Adrenal gland (tissue), 12 donors: Measurements from ENCODE around the gene CILP2. TPM values are rescaled to one million over a fixed set of nuclear protein-coding genes. Genes with fewer than 3 reads are reported as not detected.

Experiments used
- DNase-seq, 7 donors: peaks; one replicate each; pipeline ENCODE4 v3.0.0-alpha.2; 2019 to 2020
- H3K27ac ChIP-seq, 5 donors: fragments of 200-600 bp; sonication (generic) in 4 of 5; 1 replicate in 3 of 5; 2 replicates in 2 of 5; pipeline versions ENCODE4 v1.5.1 to v1.8.0; 2016 to 2020; ENCODE audit warnings: mild to moderate bottlenecking in 1 of 5
- H3K27me3 ChIP-seq: fragments of 200-600 bp; 2 replicates; pipeline ENCODE4 v1.8.0; 2021
- H3K36me3 ChIP-seq, 2 donors: fragments of 200-600 bp; replicated peaks in 1 of 2; 1 replicate in 1 of 2; 2 replicates in 1 of 2; pipeline versions ENCODE4 v1.5.1 to v1.8.0; 2018 to 2022
- H3K4me1 ChIP-seq, 2 donors: fragments of 200-600 bp; replicated peaks in 1 of 2; 1 replicate in 1 of 2; 2 replicates in 1 of 2; pipeline versions ENCODE4 v1.5.1 to v1.8.0; 2018 to 2021
- H3K4me3 ChIP-seq, 4 donors: fragments of 200-600 bp; sonication (generic) in 3 of 4; one replicate each; pipeline ENCODE4 v1.5.1; 2016 to 2018
- H3K9me3 ChIP-seq, 3 donors: fragments of 200-600 bp; sonication (generic) in 1 of 3; replicated peaks in 1 of 3; 1 replicate in 2 of 3; 2 replicates in 1 of 3; pipeline versions ENCODE4 v1.5.1 to v1.8.0; 2016 to 2021
- POLR2A ChIP-seq, 2 donors: fragments of 450-650 bp; IDR thresholded peaks; one replicate each; pipeline ENCODE4 v1.6.1; 2017; ENCODE audit warnings: antibody characterized with exemption in 2 of 2, mild to moderate bottlenecking in 2 of 2, moderate library complexity in 1 of 2
- WGBS, 4 donors: extraction: QIAGEN DNeasy Blood & Tissue Kit in 2 of 4; methylation state at CpG; one replicate each; pipeline versions ENCODE4 v1.1.5 to v1.1.7; 2013 to 2017; 5-methylcytosine and 5-hydroxymethylcytosine counted together
- intact Hi-C, 2 donors: fragments of 100-400 bp; cut with DNase I; formaldehyde crosslinking; loops; one replicate each; pipeline versions ENCODE4 v1.14.1 to v1.15.0; 2022 to 2023
- polyA plus RNA-seq, 3 donors: library from polyadenylated mRNA; stranded (reverse); fragments of 200-250 nt in 2 of 3; fragments of 350-450 nt in 1 of 3; fragmentation: Illumina TruSeq in 1 of 3; extraction: RNeasy Lipid Tissue Mini Kit (QIAGEN cat#74804) in 1 of 3; gene quantifications; one replicate each; pipeline ENCODE4 v1.2.3, GENCODE V29; 2013 to 2014
- total RNA-seq, 9 donors: library from RNA; depleted of rRNA in 4 of 9; stranded (reverse); fragments of >200 nt in 4 of 9; fragments of 120-200 nt in 1 of 9; fragmentation: NEBNext Ultra II Directional in 1 of 9; extraction: Animal tissue kit (Norgen Biotek cat#: 25700) in 1 of 9; gene quantifications; one replicate each; pipeline versions ENCODE4 v1.1.0 to v1.2.4, GENCODE V29; 2013 to 2023
- TF ChIP-seq, protein P1 (sequence below), 6 experiments: fragments of 450-650 bp in 4 of 6; fragments of 200-600 bp in 2 of 6; sonication (generic) in 1 of 6; IDR thresholded peaks; 1 replicate in 5 of 6; 2 replicates in 1 of 6; pipeline versions ENCODE4 v1.5.1 to v1.8.0; 2016 to 2021; ENCODE audit warnings: antibody characterized with exemption in 6 of 6, mild to moderate bottlenecking in 2 of 6, moderate library complexity in 1 of 6
- donor health status: healthy with polysubstance abuse.
- donor health status: Bipolar disorder and iron deficiency.
- donor health status: DM: yes; HTN: yes; CAD: no.
- donor health status: DM: no; HTN: no; CAD: no.
- donor health status: DM: no; HTN: no; CAD: no.
- donor health status: DM: yes; HTN: yes; CAD: no.

CILP2 gene
- total and polyA plus RNA-seq, 12 donors, result 0.13 to 0.43 (median 0.23) TPM; not detected in 8

DNA sequence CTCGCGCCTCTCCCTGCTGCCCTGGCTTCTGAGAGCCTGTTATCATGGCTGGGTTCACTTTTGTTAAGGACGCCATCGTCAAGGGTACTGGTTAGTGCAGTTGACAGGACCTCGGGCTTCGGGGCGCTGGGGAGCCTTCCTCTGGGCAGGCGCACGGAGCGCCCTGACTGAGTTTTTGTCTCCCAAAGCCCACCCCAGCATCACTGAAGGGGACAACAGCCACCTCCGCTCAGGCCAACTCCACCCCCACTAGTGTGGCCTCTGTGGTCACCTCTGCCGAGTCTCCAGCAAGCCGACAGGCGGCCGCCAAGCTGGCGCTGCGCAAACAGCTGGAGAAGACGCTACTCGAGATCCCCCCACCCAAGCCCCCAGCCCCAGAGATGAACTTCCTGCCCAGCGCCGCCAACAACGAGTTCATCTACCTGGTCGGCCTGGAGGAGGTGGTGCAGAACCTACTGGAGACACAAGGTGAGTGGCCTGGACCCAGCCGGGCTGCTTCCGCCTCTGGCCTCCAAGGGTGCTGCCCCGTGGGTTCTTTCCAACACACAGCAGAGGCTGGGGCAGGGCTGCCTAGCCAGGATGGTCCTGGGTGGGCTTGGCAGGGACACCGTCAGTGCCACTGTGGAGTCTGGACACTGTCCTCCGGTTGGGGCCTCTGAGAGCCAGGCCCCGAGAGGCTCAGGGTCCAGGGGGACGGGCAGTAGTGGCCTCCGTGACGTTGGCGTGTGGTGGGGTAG lies 39.6 kb upstream of the CILP2 start:
- TF ChIP-seq, protein P1, sequence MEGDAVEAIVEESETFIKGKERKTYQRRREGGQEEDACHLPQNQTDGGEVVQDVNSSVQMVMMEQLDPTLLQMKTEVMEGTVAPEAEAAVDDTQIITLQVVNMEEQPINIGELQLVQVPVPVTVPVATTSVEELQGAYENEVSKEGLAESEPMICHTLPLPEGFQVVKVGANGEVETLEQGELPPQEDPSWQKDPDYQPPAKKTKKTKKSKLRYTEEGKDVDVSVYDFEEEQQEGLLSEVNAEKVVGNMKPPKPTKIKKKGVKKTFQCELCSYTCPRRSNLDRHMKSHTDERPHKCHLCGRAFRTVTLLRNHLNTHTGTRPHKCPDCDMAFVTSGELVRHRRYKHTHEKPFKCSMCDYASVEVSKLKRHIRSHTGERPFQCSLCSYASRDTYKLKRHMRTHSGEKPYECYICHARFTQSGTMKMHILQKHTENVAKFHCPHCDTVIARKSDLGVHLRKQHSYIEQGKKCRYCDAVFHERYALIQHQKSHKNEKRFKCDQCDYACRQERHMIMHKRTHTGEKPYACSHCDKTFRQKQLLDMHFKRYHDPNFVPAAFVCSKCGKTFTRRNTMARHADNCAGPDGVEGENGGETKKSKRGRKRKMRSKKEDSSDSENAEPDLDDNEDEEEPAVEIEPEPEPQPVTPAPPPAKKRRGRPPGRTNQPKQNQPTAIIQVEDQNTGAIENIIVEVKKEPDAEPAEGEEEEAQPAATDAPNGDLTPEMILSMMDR (IDR thresholded peaks at IDR 0.05), result no peak
- TF ChIP-seq POLR2A (IDR thresholded peaks at IDR 0.05), result no peak
- H3K36me3 ChIP-seq, result peaks cover 0 to 92% of the 10 kb centered on the region in 2 donors

DNA sequence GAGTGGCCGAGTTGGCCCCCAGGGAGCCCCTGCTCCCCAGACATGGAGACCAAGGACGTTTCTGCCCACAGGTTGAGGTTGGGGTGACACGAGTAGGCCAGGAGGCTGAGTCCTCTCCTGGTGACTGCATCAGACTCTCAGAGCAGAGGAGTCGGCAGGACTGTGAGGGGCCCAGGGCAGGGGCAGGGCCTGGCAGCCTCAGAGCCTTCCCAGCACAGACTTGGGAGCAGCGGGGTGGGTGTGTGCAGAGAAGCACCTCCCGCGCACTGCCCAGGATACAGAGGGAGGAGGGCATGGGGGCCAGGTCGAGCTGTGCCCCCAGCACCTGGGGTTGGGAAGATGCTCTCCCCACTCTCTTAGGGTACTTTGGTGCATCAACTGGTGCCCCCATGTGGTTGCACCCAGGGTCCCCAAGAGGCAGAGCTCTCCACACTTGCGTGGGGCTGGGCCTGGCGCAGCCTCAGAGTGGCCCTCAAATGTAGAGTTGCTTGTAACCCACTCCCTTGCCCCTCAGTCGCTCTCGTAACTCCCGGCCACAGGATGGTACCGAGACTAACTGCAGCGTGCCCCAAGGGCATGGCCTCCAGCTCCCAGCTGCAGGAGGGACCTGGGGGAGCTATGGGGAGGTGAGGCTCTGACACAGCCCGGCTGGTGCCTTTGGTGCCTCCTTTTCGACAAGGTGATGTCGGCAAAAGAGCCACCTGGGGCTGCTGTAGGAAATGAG lies 38.6 kb upstream of the CILP2 start:
- intact Hi-C loops, result no loop called here
- Histone ChIP-seq H3K36me3 (peaks cover 0 to 83% of the 10 kb centered on the region in 2 donors), H3K4me1 (no peaks in the 10 kb centered on the region)

More for the DNA sequence above, 39.6 kb upstream of the CILP2 start:
- WGBS, 4 donors, result 91 to 94% (median 92%) methylated on average over 18 to 33 of the region's 33 CpGs
- no peaks in the 10 kb centered on the region for H3K4me1 ChIP-seq
- intact Hi-C loops, result no loop called here
- H3K27me3 ChIP-seq, result no peaks in the 10 kb centered on the region
- no peak overlapping the region for H3K4me3 ChIP-seq
- H3K9me3 ChIP-seq, result no peaks in the 10 kb centered on the region
- H3K27ac ChIP-seq, result no peak overlapping the region
- no peak for DNase-seq

DNA sequence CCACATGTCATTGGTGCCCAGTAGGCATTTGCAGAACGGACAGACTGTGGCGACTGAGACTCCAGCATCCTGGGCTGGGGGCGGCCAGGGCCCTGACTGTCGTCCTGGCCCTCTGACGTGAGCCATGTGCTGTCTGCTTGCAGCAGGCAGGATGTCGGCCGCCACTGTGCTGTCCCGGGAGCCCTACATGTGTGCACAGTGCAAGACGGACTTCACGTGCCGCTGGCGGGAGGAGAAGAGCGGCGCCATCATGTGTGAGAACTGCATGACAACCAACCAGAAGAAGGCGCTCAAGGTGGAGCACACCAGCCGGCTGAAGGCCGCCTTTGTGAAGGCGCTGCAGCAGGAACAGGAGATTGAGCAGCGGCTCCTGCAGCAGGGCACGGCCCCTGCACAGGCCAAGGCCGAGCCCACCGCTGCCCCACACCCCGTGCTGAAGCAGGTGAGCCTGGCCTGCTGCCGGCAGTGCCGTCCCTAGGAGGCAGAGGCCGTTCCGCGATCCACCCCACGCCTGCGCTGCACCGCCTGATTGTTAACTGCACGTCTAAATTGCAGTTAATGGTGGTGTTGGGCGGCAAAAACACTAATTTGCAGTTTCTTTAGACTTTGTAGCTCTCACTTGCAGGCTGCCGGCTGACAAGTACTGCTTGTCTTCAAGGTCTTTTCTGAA lies 37.0 kb upstream of the CILP2 start:
- peaks cover 0 to 81% of the 10 kb centered on the region in 2 donors for H3K36me3 ChIP-seq
- no peak overlapping the region for H3K27ac ChIP-seq
- no peaks in the 10 kb centered on the region for H3K9me3 ChIP-seq
- H3K4me1 ChIP-seq, result no peaks in the 10 kb centered on the region
- intact Hi-C loops, result no loop called here
- DNase-seq, result no peak
- 88 to 94% (median 91%) methylated on average over 27 to 34 of the region's 34 CpGs for WGBS, 4 donors
- no peak overlapping the region for H3K4me3 ChIP-seq
- TF ChIP-seq, protein P1 (IDR thresholded peaks at IDR 0.05), result no peak
- no peak for TF ChIP-seq POLR2A (IDR thresholded peaks at IDR 0.05)
- no peaks in the 10 kb centered on the region for H3K27me3 ChIP-seq

More for the DNA sequence above, 38.6 kb upstream of the CILP2 start:
- TF ChIP-seq, protein P1 (IDR thresholded peaks at IDR 0.05), result no peak
- no peak for TF ChIP-seq POLR2A (IDR thresholded peaks at IDR 0.05)
- no peak overlapping the region for H3K27ac ChIP-seq
- WGBS, 4 donors, result 78 to 94% (median 82%) methylated on average over 7 to 18 of the region's 18 CpGs
- no peak overlapping the region for H3K4me3 ChIP-seq
- no peak for DNase-seq
- H3K9me3 ChIP-seq, result no peaks in the 10 kb centered on the region
- no peaks in the 10 kb centered on the region for H3K27me3 ChIP-seq

DNA sequence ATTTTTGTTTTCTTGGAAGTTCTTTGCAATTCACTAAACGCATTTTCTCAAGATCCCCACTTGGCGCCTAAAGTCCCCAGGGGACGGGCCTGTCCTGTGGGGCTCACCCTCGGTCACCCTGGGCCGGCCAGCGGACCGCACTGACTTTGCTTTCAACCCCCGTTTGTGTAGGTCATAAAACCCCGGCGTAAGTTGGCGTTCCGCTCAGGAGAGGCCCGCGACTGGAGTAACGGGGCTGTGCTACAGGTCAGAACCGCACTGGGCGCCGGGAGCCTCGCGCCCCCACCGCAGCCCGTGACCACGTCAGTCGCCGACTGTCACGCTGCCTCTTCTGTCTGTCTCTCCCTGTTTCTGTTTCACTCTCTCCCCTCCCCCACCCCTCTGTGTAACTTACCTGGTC lies 36.3 kb upstream of the CILP2 start:
- Histone ChIP-seq H3K4me3 (no peak overlapping the region), H3K9me3 (no peaks in the 10 kb centered on the region), H3K27ac (no peak overlapping the region), H3K36me3 (peaks cover 0 to 81% of the 10 kb centered on the region in 2 donors), H3K4me1 (no peaks in the 10 kb centered on the region), H3K27me3 (no peaks in the 10 kb centered on the region)
- intact Hi-C loops, result no loop called here
- TF ChIP-seq, protein P1 (IDR thresholded peaks at IDR 0.05), result no peak
- DNase-seq, result no peak
- 94 to 98% (median 96%) methylated on average over 22 to 26 of the region's 26 CpGs for WGBS, 4 donors
